VCaP (cell line): ENCODE measurements around the gene PLD1.

Experiments used
- H3K27ac ChIP-seq: fragments of 450-650 bp; 2 replicates; pipeline ENCODE4 v1.5.1; 2017
- CTCF ChIP-seq: fragments of 450-650 bp; conservative IDR thresholded peaks from 2 replicates; pipeline ENCODE4 v1.5.1; 2017; ENCODE audit warnings: mild to moderate bottlenecking, moderate library complexity

Gene PLD1

GRCh38 chr3:171776411-171776810 lies 33.9 kb downstream of the PLD1 start:
- no peak for TF ChIP-seq CTCF
- no peak overlapping the region for H3K27ac ChIP-seq

- H3K27ac ChIP-seq, result no peak overlapping the region
- no peak for TF ChIP-seq CTCF
Measured at GRCh38 chr3:171775943-171776342, 34.3 kb downstream of the PLD1 start.

GRCh38 chr3:171774521-171774920 lies 35.8 kb downstream of the PLD1 start:
- no peak overlapping the region for H3K27ac ChIP-seq
- TF ChIP-seq CTCF, result no peak

GRCh38 chr3:171772427-171773056 lies 37.7 kb downstream of the PLD1 start:
- H3K27ac ChIP-seq, result no peak overlapping the region
- TF ChIP-seq CTCF, result peak; percentile 80

- no peak for TF ChIP-seq CTCF
- peak overlapping the region; percentile 10; the same call in 1 of the 2 replicates for H3K27ac ChIP-seq
Measured at GRCh38 chr3:171770689-171771620, 39.3 kb downstream of the PLD1 start.

- no peak overlapping the region for H3K27ac ChIP-seq
- TF ChIP-seq CTCF, result no peak
Measured at GRCh38 chr3:171769461-171769860, 40.8 kb downstream of the PLD1 start.

- H3K27ac ChIP-seq, result no peak overlapping the region
- no peak for TF ChIP-seq CTCF
Measured at GRCh38 chr3:171768986-171769385, 41.3 kb downstream of the PLD1 start.
